GM12878 (cell line): ENCODE data around the gene PUS7. TPM values are rescaled to one million over a fixed set of nuclear protein-coding genes. Genes with fewer than 3 reads are reported as not detected.
"Not testable (repeated sequence)": the region's sequence is repeated elsewhere in the genome, so short reads cannot be mapped to it uniquely, and the experiment has no call there.

Source experiments
- ATAC-seq: fragments of 200-7000 bp; cut with Tn5 transposase; 3 replicates; pipeline ENCODE4 v1.9.1; 2020; ENCODE audit warnings: mild to moderate bottlenecking, moderate library complexity
- BruUV-seq: library from RNA; stranded (reverse); fragments of 400-500 nt; replicated peaks from 2 replicates; lab custom pipeline; 2021; lab: Mats Ljungman, UMichigan
- CTCF ChIA-PET: fragments of 300-600 bp; sonication (Branson Sonifier 250); formaldehyde crosslinking; extraction: SDS; loops from one replicate; lab custom pipeline; 2021; ENCODE audit warnings: inconsistent platforms; lab: Yijun Ruan, JAX
- POLR2A ChIA-PET: fragments of 350-600 bp; formaldehyde crosslinking; extraction: SDS; loops from one replicate; lab custom pipeline; 2021; ENCODE audit warnings: inconsistent platforms; lab: Charles Lee
- RAD21 ChIA-PET: fragments of 300-600 bp; sonication (Branson Sonifier 250); formaldehyde crosslinking; loops from one replicate; lab custom pipeline; 2023; ENCODE audit warnings: antibody characterized with exemption; ENCODE audit not compliant: unreplicated experiment; lab: Charles Lee
- SMC1A ChIA-PET: fragments of 300-600 bp; sonication (Branson Sonifier 250); formaldehyde crosslinking; loops from one replicate; lab custom pipeline; 2023; ENCODE audit not compliant: unreplicated experiment, uncharacterized antibody; lab: Charles Lee
- DNase-seq: peaks from one replicate; pipeline ENCODE4 v3.0.0-alpha.2; 2011; ENCODE audit warnings: low read depth, low spot score
- FAIRE-seq: peaks from 3 replicates; lab custom pipeline; 2011; peaks lifted over from hg19 to GRCh38; lab: Jason Lieb, UNC
- H2AFZ ChIP-seq: 2 replicates; pipeline ENCODE4 v1.6.0; 2011; ENCODE audit warnings: low read depth, low read length, control low read depth; ENCODE audit not compliant: control insufficient read depth
- H3K27ac ChIP-seq: 2 replicates; pipeline ENCODE4 v1.5.1; 2011; ENCODE audit warnings: control low read depth; ENCODE audit not compliant: control insufficient read depth, insufficient read depth
- H3K27me3 ChIP-seq, 2 experiments: replicated peaks in 1 of 2; 2 replicates each; pipeline versions ENCODE4 v1.6.0 to v1.6.1; 2011; ENCODE audit warnings: low read length in 1 of 2; ENCODE audit not compliant: control insufficient read depth in 2 of 2, insufficient read depth in 2 of 2
- H3K36me3 ChIP-seq, 2 experiments: 2 replicates each; pipeline ENCODE4 v1.5.1; 2011; ENCODE audit warnings: low read length in 1 of 2; ENCODE audit not compliant: control insufficient read depth in 2 of 2, insufficient read depth in 2 of 2
- H3K4me1 ChIP-seq: 2 replicates; pipeline ENCODE4 v1.6.1; 2011; ENCODE audit warnings: mild to moderate bottlenecking, low read length, moderate library complexity, mixed read lengths; ENCODE audit not compliant: control insufficient read depth, insufficient read depth
- H3K4me2 ChIP-seq: 2 replicates; pipeline ENCODE4 v1.6.0; 2011; ENCODE audit warnings: control low read depth; ENCODE audit not compliant: control insufficient read depth, insufficient read depth
- H3K4me3 ChIP-seq: fragments of 200-600 bp; sonication (generic); 2 replicates; pipeline ENCODE4 v1.5.1; 2016
- H3K79me2 ChIP-seq: 2 replicates; pipeline ENCODE4 v1.6.0; 2011; ENCODE audit warnings: low read length; ENCODE audit not compliant: control insufficient read depth, insufficient read depth
- H3K9ac ChIP-seq: 2 replicates; pipeline ENCODE4 v1.8.0; 2011; ENCODE audit warnings: low read length, control low read depth, mixed read lengths; ENCODE audit not compliant: control insufficient read depth, insufficient read depth
- H3K9me3 ChIP-seq: replicated peaks from 3 replicates; pipeline ENCODE4 v1.5.1; 2011; ENCODE audit warnings: mild to moderate bottlenecking, low read length; ENCODE audit not compliant: control insufficient read depth, insufficient read depth
- H4K20me1 ChIP-seq: 2 replicates; pipeline ENCODE4 v1.6.0; 2011; ENCODE audit not compliant: control insufficient read depth, insufficient read depth
- CHD1 ChIP-seq: IDR thresholded peaks from 2 replicates; pipeline ENCODE4 v1.6.1; 2012; ENCODE audit warnings: low read depth, low read length, improper control_type of control experiment
- REST ChIP-seq: IDR thresholded peaks from 2 replicates; pipeline ENCODE4 v1.6.1; 2012; ENCODE audit warnings: mild to moderate bottlenecking, low read depth, low read length
- STAT1 ChIP-seq: fragments of 450-650 bp; conservative IDR thresholded peaks from 2 replicates; pipeline ENCODE4 v1.6.1; 2014; ENCODE audit warnings: antibody characterized with exemption, mild to moderate bottlenecking
- whole genome bisulfite sequencing: methylation state at CpG from one replicate; pipeline ENCODE4 v1.1.6; 2016; ENCODE audit warnings: low lambda C conversion rate; ENCODE audit not compliant: insufficient replicate concordance, insufficient coverage; ENCODE audit errors: missing lambda C conversion rate; 5-methylcytosine and 5-hydroxymethylcytosine counted together
- in situ Hi-C: fragments of 300-500 bp; cut with MboI; formaldehyde crosslinking; loops from 9 replicates; pipeline ENCODE4 v1.14.3; 2018; ENCODE audit warnings: mixed read lengths
- intact Hi-C: fragments of 100-400 bp; cut with micrococcal nuclease; formaldehyde crosslinking; loops from one replicate; pipeline ENCODE4 v1.14.2; 2022; ENCODE audit not compliant: unreplicated experiment
- polyA plus RNA-seq, 11 experiments: library from polyadenylated mRNA; depleted of rRNA in 4 of 11; unstranded in 6 of 11; stranded (reverse) in 5 of 11; fragments of >200 nt; fragmentation: Nextera tagmentation in 4 of 11; fragmentation: Illumina TruSeq in 1 of 11; extraction: Ambion mirVana in 4 of 11; extraction: Trizol in 1 of 11; gene quantifications; 1 replicate in 1 of 11; 2 replicates in 10 of 11; pipeline versions ENCODE4 v1.2.1 to v1.2.3, GENCODE V29; 2011 to 2016; ENCODE audit warnings: inconsistent platforms in 2 of 11, missing spikeins in 2 of 11, low read depth in 1 of 11
- total RNA-seq, 4 experiments: library from RNA; depleted of rRNA in 3 of 4; stranded (reverse); fragments of >200 nt in 3 of 4; fragmentation: Illumina TruSeq in 1 of 4; extraction: Trizol in 1 of 4; gene quantifications; 2 replicates each; pipeline versions ENCODE4 v1.2.1 to v1.2.3, GENCODE V29; 2013 to 2021

The PUS7 gene
- total and polyA plus RNA-seq, 10 of the 15 experiments (the other 5 are each of a cell fraction or from before 2014, with no cell fraction given), result 5.6 to 28.5 (median 22.4) TPM

GRCh38 chr7:105413887-105414437 lies 108.1 kb downstream of the PUS7 start (continued):
- TF ChIP-seq REST (peak; percentile 65; the same call in 1 of the 2 replicates), CHD1 (no peak), STAT1 (no peak)

- H3K9me3 ChIP-seq, BruUV-seq, SMC1A ChIA-PET, H3K4me1 ChIP-seq, H3K27me3 ChIP-seq, H4K20me1 ChIP-seq, H2AFZ ChIP-seq, FAIRE-seq, H3K79me2 ChIP-seq, H3K27ac ChIP-seq, DNase-seq, in situ Hi-C loops, ATAC-seq, H3K4me3 ChIP-seq, RAD21 ChIA-PET, H3K36me3 ChIP-seq, POLR2A ChIA-PET, CTCF ChIA-PET, intact Hi-C loops, H3K9ac ChIP-seq, H3K4me2 ChIP-seq: not testable (repeated sequence)
- 100% methylated on average over 7 of the region's 36 CpGs for WGBS
Observed at GRCh38 chr7:105410774-105411173, 111.3 kb downstream of the PUS7 start.

GRCh38 chr7:105409775-105410174 lies 112.3 kb downstream of the PUS7 start:
- H4K20me1 ChIP-seq, H2AFZ ChIP-seq, H3K9ac ChIP-seq, RAD21 ChIA-PET, intact Hi-C loops, in situ Hi-C loops, H3K27ac ChIP-seq, ATAC-seq, H3K79me2 ChIP-seq, H3K27me3 ChIP-seq, H3K4me3 ChIP-seq, H3K9me3 ChIP-seq, DNase-seq, BruUV-seq, H3K4me1 ChIP-seq, SMC1A ChIA-PET, FAIRE-seq, H3K36me3 ChIP-seq, H3K4me2 ChIP-seq, CTCF ChIA-PET: not testable (repeated sequence)
- 62% methylated on average over 2 of the region's 3 CpGs for WGBS
- POLR2A ChIA-PET, result interaction anchor here (0.6 kb wide), 2 partner anchors 226 to 768 kb away, joined by 3 to 7 read pairs; no protein-coding TSS in a partner anchor
